ENCODE data around the gene SUN1. TPM values are rescaled to one million over a fixed set of nuclear protein-coding genes. Genes with fewer than 3 reads are reported as not detected.

Gene SUN1
- total RNA-seq, 3 donors from 2014 or later (not counting 1 experiment from before 2014, with no cell fraction given): 40.2 to 63.5 (median 48.0) TPM

- Mint-ChIP-seq H3K4me1 (peaks cover 0 to 9% of the 10 kb centered on the region in 2 donors), H3K27me3 (ENCODE audit: low read depth in 2 of 2) (no peaks in the 10 kb centered on the region), H3K27ac (no peak overlapping the region), H3K4me3 (no peak overlapping the region), H3K36me3 (peaks cover 6% of the 10 kb centered on the region), H3K9me3 (no peaks in the 10 kb centered on the region)
- H3K9me3 ChIP-seq (ENCODE audit: control insufficient read depth, insufficient read depth, low read length): no peaks in the 10 kb centered on the region
- H3K27ac ChIP-seq (ENCODE audit: low read length): no peak overlapping the region
- intact Hi-C loops (cut with micrococcal nuclease): no loop called here
- H3K36me3 ChIP-seq (ENCODE audit: control insufficient read depth, insufficient read depth, low read length): peaks cover 54% of the 10 kb centered on the region
- 93% methylated on average over 18 of the region's 18 CpGs for WGBS (ENCODE audit: insufficient coverage)
- H3K4me3 ChIP-seq (ENCODE audit: low read length): no peak overlapping the region
- ATAC-seq: no peak
- DNase-seq: no peak
- H3K4me1 ChIP-seq (ENCODE audit: control insufficient read depth, insufficient read depth, low read length): peaks cover 6% of the 10 kb centered on the region
- TF ChIP-seq CTCF (IDR thresholded peaks at IDR 0.05): no peak
- H3K27me3 ChIP-seq (ENCODE audit: control insufficient read depth, insufficient read depth, low read length): no peaks in the 10 kb centered on the region
Measured at GRCh38 chr7:898460-898854, 66.2 kb downstream of the SUN1 start.

- Mint-ChIP-seq H3K4me3 (no peak overlapping the region), H3K9me3 (no peaks in the 10 kb centered on the region), H3K36me3 (peaks cover 6% of the 10 kb centered on the region), H3K27ac (no peak overlapping the region), H3K4me1 (peaks cover 0 to 7% of the 10 kb centered on the region in 2 donors), H3K27me3 (ENCODE audit: low read depth in 2 of 2) (no peaks in the 10 kb centered on the region)
- 93% methylated on average over 54 of the region's 54 CpGs for WGBS (ENCODE audit: insufficient coverage)
- no peaks in the 10 kb centered on the region for H3K27me3 ChIP-seq (ENCODE audit: control insufficient read depth, insufficient read depth, low read length)
- DNase-seq: no peak
- no peak overlapping the region for H3K4me3 ChIP-seq (ENCODE audit: low read length)
- peaks cover 48% of the 10 kb centered on the region for H3K36me3 ChIP-seq (ENCODE audit: control insufficient read depth, insufficient read depth, low read length)
- no peaks in the 10 kb centered on the region for H3K9me3 ChIP-seq (ENCODE audit: control insufficient read depth, insufficient read depth, low read length)
- H3K4me1 ChIP-seq (ENCODE audit: control insufficient read depth, insufficient read depth, low read length): peaks cover 6% of the 10 kb centered on the region
- no peak for ATAC-seq
- intact Hi-C loops (cut with micrococcal nuclease): no loop called here
- H3K27ac ChIP-seq (ENCODE audit: low read length): no peak overlapping the region
- TF ChIP-seq CTCF (IDR thresholded peaks at IDR 0.05): no peak
Measured at GRCh38 chr7:898855-899681, 66.8 kb downstream of the SUN1 start.

- Mint-ChIP-seq H3K4me3 (no peak overlapping the region), H3K36me3 (peaks cover 6% of the 10 kb centered on the region), H3K27ac (no peak overlapping the region), H3K27me3 (ENCODE audit: low read depth in 2 of 2) (no peaks in the 10 kb centered on the region), H3K9me3 (no peaks in the 10 kb centered on the region), H3K4me1 (peaks cover 0 to 7% of the 10 kb centered on the region in 2 donors)
- WGBS (ENCODE audit: insufficient coverage): 95% methylated on average over 16 of the region's 16 CpGs
- no peaks in the 10 kb centered on the region for H3K27me3 ChIP-seq (ENCODE audit: control insufficient read depth, insufficient read depth, low read length)
- H3K9me3 ChIP-seq (ENCODE audit: control insufficient read depth, insufficient read depth, low read length): no peaks in the 10 kb centered on the region
- no peak for DNase-seq
- TF ChIP-seq CTCF (IDR thresholded peaks at IDR 0.05): no peak
- no peak overlapping the region for H3K27ac ChIP-seq (ENCODE audit: low read length)
- intact Hi-C loops (cut with micrococcal nuclease): no loop called here
- peaks cover 41% of the 10 kb centered on the region for H3K36me3 ChIP-seq (ENCODE audit: control insufficient read depth, insufficient read depth, low read length)
- ATAC-seq: no peak
- peaks cover 6% of the 10 kb centered on the region for H3K4me1 ChIP-seq (ENCODE audit: control insufficient read depth, insufficient read depth, low read length)
- H3K4me3 ChIP-seq (ENCODE audit: low read length): no peak overlapping the region
Measured at GRCh38 chr7:899806-900205, 67.5 kb downstream of the SUN1 start.

Data from natural killer cell (primary cell).